Osteocyte (in vitro differentiated cells): ENCODE data around the gene TMEM86B. TPM values are rescaled to one million over a fixed set of nuclear protein-coding genes. Genes with fewer than 3 reads are reported as not detected.

Experiments
- DNase-seq: peaks from one replicate; pipeline ENCODE4 v3.0.0; 2021; ENCODE audit warnings: mixed read lengths; ENCODE audit not compliant: unreplicated experiment; ENCODE audit errors: extremely low spot score
- H3K27ac Mint-ChIP-seq: one replicate; pipeline ENCODE4 v1.8.0; 2021; ENCODE audit warnings: mild to moderate bottlenecking, mixed read lengths; ENCODE audit not compliant: unreplicated experiment
- H3K27me3 Mint-ChIP-seq: one replicate; pipeline ENCODE4 v1.8.0; 2021; ENCODE audit warnings: mixed read lengths; ENCODE audit not compliant: unreplicated experiment
- H3K36me3 Mint-ChIP-seq: one replicate; pipeline ENCODE4 v1.8.0; 2021; ENCODE audit warnings: mixed read lengths; ENCODE audit not compliant: unreplicated experiment
- H3K4me1 Mint-ChIP-seq: one replicate; pipeline ENCODE4 v1.8.0; 2021; ENCODE audit warnings: mixed read lengths; ENCODE audit not compliant: unreplicated experiment
- H3K4me3 Mint-ChIP-seq: one replicate; pipeline ENCODE4 v1.8.0; 2021; ENCODE audit warnings: mild to moderate bottlenecking, moderate library complexity, mixed read lengths; ENCODE audit not compliant: unreplicated experiment
- H3K9me3 Mint-ChIP-seq: one replicate; pipeline ENCODE4 v1.8.0; 2021; ENCODE audit warnings: mixed read lengths; ENCODE audit not compliant: unreplicated experiment
- CTCF ChIP-seq: fragments of 200-600 bp; sonication (generic); IDR thresholded peaks from 2 replicates; pipeline ENCODE4 v1.5.0; 2021; ENCODE audit warnings: antibody characterized with exemption, mild to moderate bottlenecking, moderate library complexity
- total RNA-seq: library from RNA; stranded (reverse); gene quantifications from 2 replicates; pipeline ENCODE4 v1.2.1, GENCODE V29; 2021

Gene TMEM86B
- total RNA-seq, 1 donor from 2014 or later = 3.2 TPM

- Mint-ChIP-seq H3K27me3 (no peaks in the 10 kb centered on the region), H3K4me3 (no peak overlapping the region), H3K9me3 (no peaks in the 10 kb centered on the region), H3K27ac (no peak overlapping the region), H3K4me1 (no peaks in the 10 kb centered on the region), H3K36me3 (peaks cover 37% of the 10 kb centered on the region)
- TF ChIP-seq CTCF = no peak
- no peak for DNase-seq
Measured at GRCh38 chr19:55232286-55232602, 3.7 kb upstream of the TMEM86B start.

- H3K27me3 Mint-ChIP-seq = no peaks in the 10 kb centered on the region
- DNase-seq = no peak
- TF ChIP-seq CTCF = no peak
- H3K27ac Mint-ChIP-seq = no peak overlapping the region
- H3K4me3 Mint-ChIP-seq = no peak overlapping the region
- no peaks in the 10 kb centered on the region for H3K9me3 Mint-ChIP-seq
- peaks cover 33% of the 10 kb centered on the region for H3K36me3 Mint-ChIP-seq
- no peaks in the 10 kb centered on the region for H3K4me1 Mint-ChIP-seq
Measured at GRCh38 chr19:55231391-55232285, 3.1 kb upstream of the TMEM86B start.

- Mint-ChIP-seq H3K4me1 (no peaks in the 10 kb centered on the region), H3K9me3 (no peaks in the 10 kb centered on the region), H3K36me3 (peaks cover 26% of the 10 kb centered on the region), H3K27me3 (no peaks in the 10 kb centered on the region), H3K27ac (no peak overlapping the region), H3K4me3 (no peak overlapping the region)
- TF ChIP-seq CTCF = no peak
- DNase-seq = no peak
Measured at GRCh38 chr19:55230780-55231179, 2.2 kb upstream of the TMEM86B start.

GRCh38 chr19:55230329-55230728 lies 1.8 kb upstream of the TMEM86B start:
- H3K27me3 Mint-ChIP-seq = no peaks in the 10 kb centered on the region
- no peaks in the 10 kb centered on the region for H3K4me1 Mint-ChIP-seq
- H3K27ac Mint-ChIP-seq = no peak overlapping the region
- H3K9me3 Mint-ChIP-seq = no peaks in the 10 kb centered on the region
- peaks cover 26% of the 10 kb centered on the region for H3K36me3 Mint-ChIP-seq
- no peak overlapping the region for H3K4me3 Mint-ChIP-seq
- no peak for TF ChIP-seq CTCF
- no peak for DNase-seq

GRCh38 chr19:55229789-55230182 lies 1.2 kb upstream of the TMEM86B start:
- Mint-ChIP-seq H3K4me1 (no peaks in the 10 kb centered on the region), H3K9me3 (no peaks in the 10 kb centered on the region), H3K4me3 (no peak overlapping the region), H3K36me3 (peaks cover 22% of the 10 kb centered on the region), H3K27ac (no peak overlapping the region), H3K27me3 (no peaks in the 10 kb centered on the region)
- DNase-seq = no peak
- TF ChIP-seq CTCF = no peak
